Stimulated activated CD8-positive, alpha-beta memory T cell treated with anti-CD3 and anti-CD28 coated beads, Interleukin-15, amount 100 ng/mL, for 24 hours (primary cell): ENCODE results near the gene NRP2.

Experiments used
- DNase-seq: peaks from one replicate; pipeline ENCODE4 v3.0.0-alpha.2; 2020; ENCODE audit warnings: low read depth

Gene NRP2

GRCh38 chr2:205687641-205687956 is 5.3 kb downstream of the NRP2 start:
- no peak for DNase-seq

- no peak for DNase-seq
Observed at GRCh38 chr2:205688417-205689200, 6.3 kb downstream of the NRP2 start.

- DNase-seq: no peak
Observed at GRCh38 chr2:205689820-205690219, 7.5 kb downstream of the NRP2 start.

GRCh38 chr2:205692104-205692503 is 9.8 kb downstream of the NRP2 start:
- DNase-seq: no peak

GRCh38 chr2:205694256-205694655 is 12.0 kb downstream of the NRP2 start:
- no peak for DNase-seq

GRCh38 chr2:205695460-205695991 is 13.2 kb downstream of the NRP2 start:
- no peak for DNase-seq

GRCh38 chr2:205696331-205696926 is 14.1 kb downstream of the NRP2 start:
- no peak for DNase-seq

- DNase-seq: no peak
Observed at GRCh38 chr2:205696927-205697441, 14.7 kb downstream of the NRP2 start.

GRCh38 chr2:205698286-205699268 is 16.3 kb downstream of the NRP2 start:
- no peak for DNase-seq

- DNase-seq: no peak
Observed at GRCh38 chr2:205699515-205700289, 17.4 kb downstream of the NRP2 start.

- no peak for DNase-seq
Observed at GRCh38 chr2:205700331-205701132, 18.2 kb downstream of the NRP2 start.

- no peak for DNase-seq
Observed at GRCh38 chr2:205701509-205701908, 19.2 kb downstream of the NRP2 start.

GRCh38 chr2:205702576-205702975 is 20.3 kb downstream of the NRP2 start:
- DNase-seq: no peak

GRCh38 chr2:205703471-205704126 is 21.3 kb downstream of the NRP2 start:
- DNase-seq: no peak

GRCh38 chr2:205704127-205704741 is 21.9 kb downstream of the NRP2 start:
- no peak for DNase-seq

- no peak for DNase-seq
Observed at GRCh38 chr2:205705511-205706349, 23.4 kb downstream of the NRP2 start.

GRCh38 chr2:205706769-205707381 is 24.6 kb downstream of the NRP2 start:
- DNase-seq: no peak

GRCh38 chr2:205708231-205708631 is 25.9 kb downstream of the NRP2 start:
- DNase-seq: no peak
